Osteoblast (primary cell): ENCODE data around the gene CFB. TPM values are rescaled to one million over a fixed set of nuclear protein-coding genes. Genes with fewer than 3 reads are reported as not detected.
"Not testable (repeated sequence)": the region's sequence is repeated elsewhere in the genome, so short reads cannot be mapped to it uniquely, and the experiment has no call there.

Source experiments
- DNase-seq: peaks from one replicate; pipeline ENCODE4 v3.0.0; 2011; ENCODE audit warnings: low spot score, mixed read lengths; ENCODE audit not compliant: insufficient read length; ENCODE audit errors: missing footprints
- H2AFZ ChIP-seq: 2 replicates; pipeline ENCODE4 v1.6.0; 2011; ENCODE audit warnings: mild to moderate bottlenecking, low read length
- H3K27ac ChIP-seq: 2 replicates; pipeline ENCODE4 v1.5.1; 2011; ENCODE audit warnings: mild to moderate bottlenecking, low read depth, low read length, moderate library complexity
- H3K27me3 ChIP-seq: 2 replicates; pipeline ENCODE4 v1.6.0; 2012; ENCODE audit warnings: mild to moderate bottlenecking, control low read depth, inconsistent platforms, low read length, moderate library complexity; ENCODE audit not compliant: insufficient read depth
- H3K36me3 ChIP-seq: 2 replicates; pipeline ENCODE4 v1.5.1; 2011; ENCODE audit warnings: mild to moderate bottlenecking, low read length, control low read depth, moderate library complexity; ENCODE audit not compliant: insufficient read depth
- H3K4me1 ChIP-seq: 2 replicates; pipeline ENCODE4 v1.5.1; 2011; ENCODE audit warnings: mild to moderate bottlenecking, low read length, control low read depth, moderate library complexity; ENCODE audit not compliant: insufficient read depth
- H3K4me2 ChIP-seq: 2 replicates; pipeline ENCODE4 v1.6.0; 2011; ENCODE audit warnings: mild to moderate bottlenecking, low read length; ENCODE audit not compliant: insufficient read depth
- H3K4me3 ChIP-seq: fragments of 200-600 bp; sonication (generic); 3 replicates; pipeline ENCODE4 v1.5.1; 2012; ENCODE audit warnings: mild to moderate bottlenecking, low read length, inconsistent platforms; ENCODE audit not compliant: insufficient read depth
- H3K79me2 ChIP-seq: 2 replicates; pipeline ENCODE4 v1.6.0; 2012; ENCODE audit warnings: mild to moderate bottlenecking, low read length, control low read depth, inconsistent platforms; ENCODE audit not compliant: insufficient read depth
- H3K9me3 ChIP-seq: 2 replicates; pipeline ENCODE4 v1.5.1; 2011; ENCODE audit warnings: low read depth, low read length, control low read depth
- H4K20me1 ChIP-seq: 2 replicates; pipeline ENCODE4 v1.6.0; 2012; ENCODE audit warnings: mild to moderate bottlenecking, low read length, control low read depth; ENCODE audit not compliant: insufficient read depth
- CTCF ChIP-seq: IDR thresholded peaks from 2 replicates; pipeline ENCODE4 v1.5.1; 2011; ENCODE audit warnings: mild to moderate bottlenecking, low read depth, low read length, moderate library complexity; ENCODE audit errors: extremely low read depth
- total RNA-seq: library from RNA; depleted of rRNA; stranded (reverse); fragments of >200 nt; gene quantifications from 2 replicates; pipeline ENCODE4 v1.2.3, GENCODE V29; 2012

CFB gene
- total RNA-seq, 1 donor: 26.8 TPM

GRCh38 chr6:31901953-31902643 lies 43.8 kb upstream of the CFB start, which contains the start of gene ZBTB12:
Gene ZBTB12, minus strand, starts transcription at chr6:31902086. Its CDS starts 781 bp downstream, at chr6:31901305.
- Histone ChIP-seq H2AFZ (peak within 1 kb of the TSS; percentile 84), H3K9me3 (no peaks in the 10 kb centered on the region), H4K20me1 (no peaks in the 10 kb centered on the region), H3K4me1 (peaks cover 22% of the 10 kb centered on the region), H3K4me2 (peak within 1 kb of the TSS; percentile 88), H3K36me3 (no peaks in the 10 kb centered on the region), H3K27ac (peak within 1 kb of the TSS; percentile 69), H3K4me3 (peak within 1 kb of the TSS; percentile 82), H3K27me3 (peaks cover 3% of the 10 kb centered on the region), H3K79me2 (peaks cover 11% of the 10 kb centered on the region)
- peak; percentile 98 for DNase-seq
- no peak for TF ChIP-seq CTCF

GRCh38 chr6:31903957-31904356 lies 41.9 kb upstream of the CFB start:
- H3K4me2 ChIP-seq: no peak overlapping the region
- no peak for DNase-seq
- H4K20me1 ChIP-seq: no peaks in the 10 kb centered on the region
- H3K27ac ChIP-seq: no peak overlapping the region
- H3K4me1 ChIP-seq: peaks cover 26% of the 10 kb centered on the region
- peaks cover 3% of the 10 kb centered on the region for H3K27me3 ChIP-seq
- H3K9me3 ChIP-seq: no peaks in the 10 kb centered on the region
- H3K36me3 ChIP-seq: no peaks in the 10 kb centered on the region
- no peaks in the 10 kb centered on the region for H3K79me2 ChIP-seq
- no peak overlapping the region for H2AFZ ChIP-seq
- H3K4me3 ChIP-seq: no peak overlapping the region
- no peak for TF ChIP-seq CTCF

GRCh38 chr6:31905041-31905440 lies 40.9 kb upstream of the CFB start:
- Histone ChIP-seq H3K4me2 (no peak overlapping the region), H3K4me1 (peaks cover 26% of the 10 kb centered on the region), H3K27ac (no peak overlapping the region), H2AFZ (no peak overlapping the region), H3K4me3 (no peak overlapping the region), H3K9me3 (no peaks in the 10 kb centered on the region), H4K20me1 (no peaks in the 10 kb centered on the region), H3K27me3 (peaks cover 3% of the 10 kb centered on the region), H3K79me2 (no peaks in the 10 kb centered on the region), H3K36me3 (no peaks in the 10 kb centered on the region)
- no peak for TF ChIP-seq CTCF
- DNase-seq: no peak

GRCh38 chr6:31906122-31906521 lies 39.8 kb upstream of the CFB start:
- no peak for TF ChIP-seq CTCF
- Histone ChIP-seq H2AFZ (no peak overlapping the region), H3K36me3 (no peaks in the 10 kb centered on the region), H3K4me2 (no peak overlapping the region), H3K79me2 (no peaks in the 10 kb centered on the region), H3K4me3 (no peak overlapping the region), H3K27me3 (peaks cover 3% of the 10 kb centered on the region), H3K4me1 (peaks cover 33% of the 10 kb centered on the region), H3K9me3 (no peaks in the 10 kb centered on the region), H3K27ac (no peak overlapping the region), H4K20me1 (no peaks in the 10 kb centered on the region)
- no peak for DNase-seq

GRCh38 chr6:31906727-31907126 lies 39.2 kb upstream of the CFB start:
- not testable (repeated sequence) for H3K4me2 ChIP-seq, H3K4me3 ChIP-seq, DNase-seq

More at GRCh38 chr6:31906727-31907126, 39.2 kb upstream of the CFB start:
- not testable (repeated sequence) for H3K79me2 ChIP-seq, H3K9me3 ChIP-seq, H3K27me3 ChIP-seq, H3K27ac ChIP-seq, H3K36me3 ChIP-seq, H2AFZ ChIP-seq, H4K20me1 ChIP-seq
- peaks cover 34% of the 10 kb centered on the region for H3K4me1 ChIP-seq
